Measurements from ENCODE around the gene SPINT1.
A peak's percentile ranks its signal among the peaks of the same experiment; 100 is the strongest.

The SPINT1 gene

DNA sequence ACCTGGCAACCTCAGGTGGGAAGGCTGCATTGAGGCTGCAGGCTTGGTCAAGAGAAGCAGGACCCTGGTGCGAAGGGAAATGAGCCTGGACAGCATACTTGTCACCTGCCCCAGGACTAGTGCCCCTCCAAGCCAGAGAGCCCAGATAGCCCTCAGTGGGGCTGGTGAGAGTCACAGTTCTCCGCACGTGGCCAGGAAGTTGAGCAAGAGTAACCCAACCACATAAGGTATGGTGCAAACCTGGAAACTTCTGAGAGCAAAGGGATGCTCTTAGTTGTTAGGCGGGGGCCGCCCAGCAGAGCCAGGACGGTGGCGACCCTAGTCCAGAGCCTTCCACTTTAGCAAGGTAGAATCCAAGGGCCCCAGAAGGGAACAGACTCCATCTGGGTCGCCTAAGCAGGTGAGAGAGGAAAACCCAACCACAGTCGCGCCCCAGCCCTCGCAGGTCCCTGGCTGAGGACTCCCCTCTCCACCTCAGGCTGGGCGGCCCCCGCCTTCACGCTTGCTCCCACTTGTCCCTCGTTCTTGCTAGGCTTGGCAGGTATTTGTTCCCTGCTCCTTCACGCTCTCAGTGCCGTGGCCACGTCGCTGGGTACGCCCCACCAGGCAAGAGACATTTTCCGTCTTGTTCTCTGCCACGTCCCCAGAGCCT, 49.3 kb downstream of the SPINT1 start:
- H3K27ac ChIP-seq: no peak overlapping the region
- H3K9me3 ChIP-seq (ENCODE audit: severe bottlenecking): no peaks in the 10 kb centered on the region
- TF ChIP-seq CTCF (IDR thresholded peaks at IDR 0.05; ENCODE audit: low read depth, low read length): no peak
- no peak for DNase-seq
- H3K36me3 ChIP-seq: peaks cover 18% of the 10 kb centered on the region
- no peaks in the 10 kb centered on the region for H3K27me3 ChIP-seq (ENCODE audit: insufficient read depth, low read depth, severe bottlenecking)
- no peak overlapping the region for H3K4me3 ChIP-seq (ENCODE audit: low read depth, low read length)

DNA sequence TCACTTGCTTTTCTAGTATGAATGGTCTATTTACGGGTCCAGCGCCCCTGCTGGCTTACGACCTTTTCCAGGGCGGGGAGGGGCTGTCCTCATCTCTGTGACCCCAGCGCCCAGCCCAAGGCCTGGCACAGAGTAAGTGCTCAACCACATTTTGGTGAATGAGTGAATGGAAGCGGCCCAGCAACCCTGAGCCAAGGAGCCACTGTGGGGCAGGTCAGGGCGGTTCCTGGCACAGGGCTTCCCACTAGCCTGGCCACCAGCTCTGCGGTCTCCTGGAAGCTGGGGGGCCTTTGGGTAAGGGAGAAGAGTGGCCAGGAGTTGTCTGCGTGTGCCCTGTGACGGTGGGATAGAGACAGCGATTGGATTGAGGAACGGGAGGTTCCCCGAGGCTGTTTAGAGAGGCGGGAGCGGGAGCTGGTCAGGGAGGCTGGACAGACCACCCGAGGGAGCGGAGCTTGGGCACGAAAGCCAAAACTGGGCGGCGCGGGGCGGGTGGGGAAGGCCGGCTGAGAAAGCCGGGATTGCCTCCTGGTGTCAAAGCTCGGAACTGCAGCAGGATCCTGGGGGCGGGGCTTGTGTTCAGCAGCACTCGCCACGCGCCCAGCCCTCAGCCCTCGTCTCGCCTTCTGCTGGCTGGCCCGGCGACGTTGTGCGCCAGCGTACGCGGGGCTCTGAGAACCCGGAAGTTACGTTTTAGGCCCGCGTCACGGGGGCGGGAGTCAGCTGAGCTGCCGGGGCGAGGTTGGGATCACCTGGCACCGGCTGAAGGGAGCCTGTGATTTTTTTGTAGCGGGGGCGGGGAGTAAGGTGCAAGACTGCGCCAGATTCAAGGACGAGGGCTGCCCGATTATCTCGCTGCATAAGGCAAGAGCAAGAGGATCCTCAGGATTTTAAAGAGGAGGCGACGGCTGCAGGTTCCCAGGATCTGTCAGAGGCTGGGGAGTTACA, 50.2 kb downstream of the SPINT1 start, which contains the start of gene VPS18:
VPS18 (plus strand) TSS at position 718 of the 948 bp plus-strand sequence. CDS start 319 bp downstream, outside the sequence.
- no peaks in the 10 kb centered on the region for H3K27me3 ChIP-seq (ENCODE audit: insufficient read depth, low read depth, severe bottlenecking)
- no peaks in the 10 kb centered on the region for H3K9me3 ChIP-seq (ENCODE audit: severe bottlenecking)
- H3K4me3 ChIP-seq (ENCODE audit: low read depth, low read length): peak within 1 kb of the TSS; percentile 93
- H3K27ac ChIP-seq: peak within 1 kb of the TSS; percentile 70
- H3K36me3 ChIP-seq: peaks cover 25% of the 10 kb centered on the region
- peak; percentile 93 for TF ChIP-seq CTCF (IDR thresholded peaks at IDR 0.05; ENCODE audit: low read depth, low read length)
- DNase-seq: peak; percentile 97

GRCh38 chr15:40894681-40895448, 51.0 kb downstream of the SPINT1 start:
- Histone ChIP-seq H3K36me3 (peaks cover 34% of the 10 kb centered on the region), H3K27ac (peak overlapping the region; percentile 70), H3K4me3 (ENCODE audit: low read depth, low read length) (peak overlapping the region; percentile 93), H3K9me3 (ENCODE audit: severe bottlenecking) (no peaks in the 10 kb centered on the region), H3K27me3 (ENCODE audit: insufficient read depth, low read depth, severe bottlenecking) (no peaks in the 10 kb centered on the region)
- peak; percentile 74 for DNase-seq
- peak; percentile 44 for TF ChIP-seq CTCF (IDR thresholded peaks at IDR 0.05; ENCODE audit: low read depth, low read length)

GRCh38 chr15:40899536-40900207, 55.8 kb downstream of the SPINT1 start:
- no peaks in the 10 kb centered on the region for H3K27me3 ChIP-seq (ENCODE audit: insufficient read depth, low read depth, severe bottlenecking)
- no peak for TF ChIP-seq CTCF (IDR thresholded peaks at IDR 0.05; ENCODE audit: low read depth, low read length)
- H3K27ac ChIP-seq: no peak overlapping the region
- no peak for DNase-seq
- peaks cover 78% of the 10 kb centered on the region for H3K36me3 ChIP-seq
- H3K9me3 ChIP-seq (ENCODE audit: severe bottlenecking): no peaks in the 10 kb centered on the region
- no peak overlapping the region for H3K4me3 ChIP-seq (ENCODE audit: low read depth, low read length)

Data from WERI-Rb-1 (cell line).